AG20443 (cell line): ENCODE results near the gene ZBTB43.
"Not testable (repeated sequence)": the region's sequence is repeated elsewhere in the genome, so short reads cannot be mapped to it uniquely, and the experiment has no call there.

Experiments used
- DNase-seq: peaks from one replicate; pipeline ENCODE4 v3.0.0; 2012; ENCODE audit warnings: low spot score, mixed read lengths

ZBTB43 gene

GRCh38 chr9:126804696-126805553 lies at the start of gene ZBTB43:
ZBTB43 (plus strand) TSS chr9:126805040; CDS start chr9:126832510, 27,470 bp downstream.
- DNase-seq: peak; percentile 100

DNA sequence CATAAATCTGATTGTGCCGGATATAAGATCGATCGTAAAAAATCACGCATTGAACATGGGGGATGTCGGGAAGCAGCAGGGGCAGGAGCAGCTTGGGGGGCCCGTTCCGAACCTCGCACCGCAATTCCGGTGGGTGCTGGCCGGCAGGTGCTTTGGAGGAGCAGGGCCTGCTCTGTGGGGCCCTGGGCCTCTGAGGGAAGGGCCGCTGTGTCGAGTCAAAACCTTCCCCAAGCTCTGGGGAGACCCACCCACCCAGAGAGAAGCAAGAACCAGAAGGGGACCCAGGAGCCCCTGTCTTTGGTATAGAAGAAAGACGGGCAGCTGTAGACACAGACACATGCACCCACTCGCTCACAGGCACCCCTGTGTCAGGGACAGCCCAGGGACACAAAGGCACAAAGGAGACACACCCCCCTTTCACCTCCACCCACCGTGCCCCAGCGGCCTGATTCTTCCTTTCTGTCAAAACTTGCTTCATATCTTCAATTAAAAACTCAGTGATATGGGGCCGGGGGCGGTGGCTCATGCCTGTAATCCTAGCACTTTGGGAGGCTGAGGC lies 49.4 kb upstream of the ZBTB43 start:
- no peak for DNase-seq

GRCh38 chr9:126756238-126756637 lies 48.6 kb upstream of the ZBTB43 start:
- DNase-seq: no peak

DNA sequence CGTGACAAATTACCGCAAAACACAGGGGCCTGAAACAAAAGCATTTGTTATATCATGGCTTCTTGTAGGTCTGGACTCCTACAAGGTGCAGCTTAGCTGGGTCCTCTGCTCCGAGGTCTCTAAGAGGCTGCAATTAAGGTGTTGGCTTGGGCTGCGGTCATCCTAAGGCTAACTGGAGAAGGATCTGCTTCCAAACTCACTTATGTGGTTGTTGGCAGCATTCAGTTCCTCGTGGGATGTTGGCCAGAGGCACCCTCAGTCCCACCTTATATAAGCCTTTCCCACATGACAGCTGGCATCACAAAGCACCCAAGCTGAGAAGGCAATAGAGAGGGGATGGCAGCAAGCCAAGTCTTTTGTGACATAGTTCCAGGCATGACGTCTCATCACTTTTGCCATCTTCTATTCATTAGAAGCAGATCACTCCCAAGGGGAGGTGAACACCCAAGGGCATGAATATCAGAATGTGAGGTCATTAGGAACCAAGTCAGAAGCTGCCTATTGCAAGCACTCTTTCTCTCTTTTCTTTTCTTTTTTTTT lies 47.9 kb upstream of the ZBTB43 start:
- DNase-seq: no peak

DNA sequence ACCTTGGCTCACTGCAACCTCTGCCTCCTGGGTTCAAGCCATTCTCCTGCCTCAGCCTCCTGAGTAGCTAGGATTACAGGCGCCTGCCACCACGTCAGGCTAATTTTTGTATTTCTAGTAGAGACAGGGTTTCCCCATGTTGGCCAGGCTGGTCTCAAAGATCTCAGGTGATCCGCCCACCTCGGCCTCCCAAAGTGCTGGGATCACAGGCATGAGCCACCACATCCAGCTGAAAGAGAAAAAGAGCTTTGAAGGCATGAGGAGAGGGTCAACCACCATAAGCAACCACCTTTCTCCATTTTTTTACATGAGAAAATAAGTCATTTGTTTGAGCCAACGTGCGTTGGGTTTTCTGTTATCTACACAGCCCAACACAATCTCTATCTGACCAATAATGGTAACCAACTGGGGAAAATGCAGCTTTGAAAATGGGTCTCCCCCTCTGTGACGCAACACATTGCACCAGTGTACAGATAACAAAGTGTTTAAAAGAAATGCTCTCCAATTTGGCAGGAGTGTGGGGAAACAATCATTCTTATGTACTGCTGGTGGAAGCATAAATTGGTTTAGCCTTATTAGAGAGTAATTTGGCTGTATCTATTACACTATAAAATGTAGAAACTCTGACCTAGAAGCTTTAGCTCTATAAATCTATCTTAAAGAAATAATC lies 45.8 kb upstream of the ZBTB43 start:
- no peak for DNase-seq

- DNase-seq: no peak
Measured at GRCh38 chr9:126761274-126761673, 43.6 kb upstream of the ZBTB43 start.

DNA sequence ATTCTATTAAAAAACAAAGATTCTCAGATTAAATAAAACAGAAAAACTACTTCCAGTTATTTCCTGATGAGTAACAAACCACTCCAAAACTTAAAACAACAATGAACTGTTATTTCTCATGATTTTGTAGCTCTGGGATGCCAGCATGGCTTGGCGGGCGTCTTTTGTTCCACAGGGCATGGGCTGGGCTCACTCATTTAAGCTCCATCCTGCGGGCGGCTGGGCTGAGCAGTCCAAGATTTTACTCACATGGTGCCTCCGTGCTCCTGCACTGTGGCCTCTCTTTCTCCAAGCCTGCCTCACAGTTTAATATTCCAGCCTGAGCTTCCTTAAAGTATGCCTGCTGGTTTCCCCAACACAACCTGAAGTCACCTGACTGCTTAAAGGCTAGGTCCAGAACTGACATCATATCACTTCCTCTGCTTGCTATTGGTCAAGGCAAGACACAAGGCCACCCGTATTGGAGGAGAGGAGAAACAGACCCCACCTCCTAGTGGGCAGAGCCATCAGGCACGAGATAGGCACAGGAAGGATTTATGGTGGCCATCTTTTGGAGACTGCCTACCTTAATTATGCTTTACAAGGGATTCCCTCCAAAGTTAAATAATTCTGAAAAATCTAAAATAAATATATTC lies 41.6 kb upstream of the ZBTB43 start:
- DNase-seq: no peak

GRCh38 chr9:126773004-126773607 lies 31.7 kb upstream of the ZBTB43 start:
- DNase-seq: peak; percentile 63

DNA sequence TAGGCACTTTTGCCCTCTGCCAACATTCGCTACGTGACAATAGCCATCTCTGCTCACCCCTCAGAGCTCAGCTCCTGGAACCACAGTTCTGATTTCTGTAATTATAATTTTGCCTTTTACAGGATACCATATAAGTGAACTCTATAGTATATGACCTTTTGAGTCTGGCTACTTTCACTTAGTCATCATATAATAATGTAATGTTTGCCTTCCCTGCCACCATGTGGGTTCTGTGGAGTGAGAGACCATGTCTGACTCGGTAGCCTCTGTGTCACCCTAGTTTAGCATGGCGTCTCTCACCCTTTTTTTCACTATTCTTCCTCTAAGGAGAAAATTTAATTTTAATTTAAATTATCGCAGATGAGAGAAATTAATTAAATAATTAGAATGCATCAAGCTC lies 28.9 kb upstream of the ZBTB43 start:
- DNase-seq: no peak

DNA sequence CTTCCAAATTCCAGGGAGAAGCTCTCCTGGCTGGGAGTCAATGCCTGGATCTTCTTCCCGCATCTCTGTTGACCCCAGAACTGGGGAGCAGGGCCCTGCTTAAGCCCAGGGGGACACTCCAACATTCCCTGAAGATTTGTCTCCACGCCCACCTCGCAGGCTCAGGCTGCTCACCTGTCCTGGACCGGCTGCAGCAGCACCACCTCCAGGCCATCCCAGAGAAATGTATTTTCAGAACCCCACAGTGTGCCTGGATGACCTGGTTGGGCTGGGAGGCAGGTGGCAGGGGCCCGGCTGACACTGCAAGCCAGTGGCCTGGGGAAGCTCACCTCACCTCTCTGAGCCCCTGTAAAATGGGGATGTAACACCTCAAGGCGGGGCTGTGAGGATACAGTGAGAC lies 27.1 kb upstream of the ZBTB43 start:
- DNase-seq: no peak

- DNase-seq: no peak
Measured at GRCh38 chr9:126778141-126778540, 26.7 kb upstream of the ZBTB43 start.

GRCh38 chr9:126778696-126779095 lies 26.1 kb upstream of the ZBTB43 start:
- not testable (repeated sequence) for DNase-seq

- peak; percentile 87 for DNase-seq
Measured at GRCh38 chr9:126781186-126782052, 23.4 kb upstream of the ZBTB43 start.

DNA sequence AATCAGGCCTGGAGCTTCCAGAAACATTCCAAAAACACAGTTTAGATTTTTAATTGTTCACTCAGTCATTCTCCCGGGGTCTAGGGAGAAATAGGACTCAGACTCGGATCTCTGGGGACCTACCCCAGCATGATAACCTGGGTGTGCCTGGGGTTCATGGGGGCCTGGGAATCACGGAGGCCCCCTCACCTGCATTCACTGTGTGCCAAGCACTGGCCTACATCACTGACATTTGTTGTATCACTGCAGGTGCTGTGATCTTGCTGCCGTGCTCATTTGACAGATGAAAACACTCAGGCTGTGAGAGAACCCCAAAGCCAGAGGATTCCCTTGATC lies 22.8 kb upstream of the ZBTB43 start:
- no peak for DNase-seq

GRCh38 chr9:126783949-126784348 lies 20.9 kb upstream of the ZBTB43 start:
- no peak for DNase-seq

DNA sequence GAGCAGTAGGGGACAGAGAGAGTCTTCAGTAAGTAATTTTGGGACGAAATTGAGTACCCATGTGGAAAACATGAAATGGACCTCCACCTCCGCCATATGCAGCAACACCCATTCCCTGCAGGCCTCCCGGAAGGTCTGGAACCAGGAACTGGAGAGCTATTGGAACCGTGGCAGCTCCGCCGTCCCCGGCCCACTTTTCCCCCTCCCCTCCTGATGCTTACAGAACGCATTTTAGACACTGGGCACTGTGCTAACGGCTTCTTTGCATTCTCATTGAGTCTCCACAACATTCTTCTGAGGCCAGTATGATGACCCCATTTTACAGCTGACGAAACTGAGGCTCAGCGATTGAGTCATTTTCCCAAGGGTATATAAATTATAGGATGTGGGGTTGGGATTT lies 20.4 kb upstream of the ZBTB43 start:
- no peak for DNase-seq

DNA sequence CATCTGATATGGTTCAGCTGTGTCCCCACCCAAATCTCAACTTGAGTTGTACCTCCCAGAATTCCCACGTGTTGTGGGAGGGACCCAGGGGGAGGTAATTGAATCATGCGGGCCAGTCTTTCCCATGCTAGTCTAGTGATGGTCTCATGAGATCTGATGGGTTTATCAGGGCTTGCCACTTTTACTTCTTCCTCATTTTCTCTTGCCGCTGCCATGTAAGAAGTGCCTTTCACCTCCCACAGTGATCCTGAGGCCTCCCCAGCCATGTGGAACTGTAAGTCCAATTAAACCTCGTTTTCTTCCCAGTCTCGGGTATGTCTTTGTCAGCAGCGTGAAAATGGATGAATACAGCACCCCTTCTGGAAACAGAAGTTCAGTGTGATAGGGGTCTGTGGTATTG lies 20.0 kb upstream of the ZBTB43 start:
- not testable (repeated sequence) for DNase-seq

GRCh38 chr9:126788046-126788445 lies 16.8 kb upstream of the ZBTB43 start:
- DNase-seq: no peak

GRCh38 chr9:126788634-126789349 lies 16.0 kb upstream of the ZBTB43 start:
- no peak for DNase-seq

- no peak for DNase-seq
Measured at GRCh38 chr9:126790561-126790960, 14.3 kb upstream of the ZBTB43 start.
